Measurements from ENCODE around the gene ARRDC4. TPM values are rescaled to one million over a fixed set of nuclear protein-coding genes. Genes with fewer than 3 reads are reported as not detected.
A peak's percentile ranks its signal among the peaks of the same experiment; 100 is the strongest.

ARRDC4 gene
- total RNA-seq, result 5.1 TPM

GRCh38 chr15:97960364-97961066 is at the start of gene ARRDC4:
Gene ARRDC4 (plus strand): TSS chr15:97960703. CDS start chr15:97960862, 159 bp downstream.
- peak; percentile 100 for DNase-seq (ENCODE audit: low spot score)
- peak; percentile 91 for ATAC-seq

GRCh38 chr15:97914711-97915110 is 45.8 kb upstream of the ARRDC4 start:
- ATAC-seq (no peak), DNase-seq (ENCODE audit: low spot score) (no peak)

- DNase-seq (ENCODE audit: low spot score) (no peak), ATAC-seq (no peak)
These were observed 45.2 kb upstream of the ARRDC4 start for GRCh38 chr15:97915261-97915660.

GRCh38 chr15:97921296-97921865 is 39.1 kb upstream of the ARRDC4 start:
- DNase-seq (ENCODE audit: low spot score), result no peak

GRCh38 chr15:97929456-97930229 is 30.9 kb upstream of the ARRDC4 start:
- peak; percentile 52 for ATAC-seq
- DNase-seq (ENCODE audit: low spot score), result no peak

More at GRCh38 chr15:97921296-97921865, 39.1 kb upstream of the ARRDC4 start:
- no peak for ATAC-seq

GRCh38 chr15:97930230-97930629 is 30.3 kb upstream of the ARRDC4 start:
- ATAC-seq (no peak), DNase-seq (ENCODE audit: low spot score) (no peak)

- no peak for ATAC-seq
These were observed 29.2 kb upstream of the ARRDC4 start for GRCh38 chr15:97931314-97931713.

GRCh38 chr15:97933589-97933988 is 26.9 kb upstream of the ARRDC4 start:
- ATAC-seq, result no peak
- no peak for DNase-seq (ENCODE audit: low spot score)

More at GRCh38 chr15:97931314-97931713, 29.2 kb upstream of the ARRDC4 start:
- no peak for DNase-seq (ENCODE audit: low spot score)

- DNase-seq (ENCODE audit: low spot score) (no peak), ATAC-seq (no peak)
These were observed 19.5 kb upstream of the ARRDC4 start for GRCh38 chr15:97940993-97941392.

GRCh38 chr15:97941572-97941971 is 18.9 kb upstream of the ARRDC4 start:
- no peak for DNase-seq (ENCODE audit: low spot score)
- ATAC-seq, result no peak

GRCh38 chr15:97944724-97945123 is 15.8 kb upstream of the ARRDC4 start:
- DNase-seq (ENCODE audit: low spot score), result no peak
- ATAC-seq, result no peak

GRCh38 chr15:97947465-97948260 is 12.8 kb upstream of the ARRDC4 start:
- ATAC-seq, result no peak
- no peak for DNase-seq (ENCODE audit: low spot score)

GRCh38 chr15:97953254-97953653 is 7.2 kb upstream of the ARRDC4 start:
- ATAC-seq (no peak), DNase-seq (ENCODE audit: low spot score) (no peak)

GRCh38 chr15:97953748-97954147 is 6.8 kb upstream of the ARRDC4 start:
- no peak for ATAC-seq
- DNase-seq (ENCODE audit: low spot score), result no peak

- ATAC-seq, result no peak
- no peak for DNase-seq (ENCODE audit: low spot score)
These were observed 5.5 kb upstream of the ARRDC4 start for GRCh38 chr15:97955035-97955434.

GRCh38 chr15:97955529-97955928 is 5.0 kb upstream of the ARRDC4 start:
- no peak for DNase-seq (ENCODE audit: low spot score)
- no peak for ATAC-seq

GRCh38 chr15:97959724-97960363 is 659 bp upstream of the ARRDC4 start:
- no peak for ATAC-seq
- no peak for DNase-seq (ENCODE audit: low spot score)

GRCh38 chr15:97961067-97961954 is 808 bp downstream of the ARRDC4 start:
- DNase-seq (ENCODE audit: low spot score) (peak; percentile 64), ATAC-seq (peak; percentile 26)

GRCh38 chr15:97962263-97962662 is 1.8 kb downstream of the ARRDC4 start:
- ATAC-seq (no peak), DNase-seq (ENCODE audit: low spot score) (no peak)

- no peak for ATAC-seq
- no peak for DNase-seq (ENCODE audit: low spot score)
These were observed 3.3 kb downstream of the ARRDC4 start for GRCh38 chr15:97963779-97964178.

All from left lobe of liver (tissue), 2 donors.